Measurements from ENCODE around the gene FILIP1L.

The FILIP1L gene

DNA sequence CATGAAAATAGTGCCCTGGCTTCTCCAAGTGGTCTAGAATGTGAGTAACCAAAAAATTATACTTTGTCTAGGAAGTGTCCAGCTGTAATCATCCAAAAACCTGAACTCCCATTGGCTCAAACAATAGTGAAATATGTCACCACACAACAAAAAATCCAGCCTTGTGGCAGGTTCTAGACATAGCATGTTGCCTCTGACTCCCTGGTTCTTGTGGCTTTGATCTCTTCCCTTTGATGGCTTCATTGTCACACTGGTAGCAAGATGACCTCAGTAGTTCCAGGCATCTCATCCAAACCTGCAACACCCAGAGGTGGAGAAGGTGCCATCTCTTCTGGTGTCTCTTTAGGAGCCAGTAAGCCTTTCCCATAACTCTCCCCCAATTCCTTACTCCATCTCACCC lies 222.0 kb downstream of the FILIP1L start:
- no peak for DNase-seq (ENCODE audit: low read depth, low spot score)

GRCh38 chr3:99891610-99892285 lies 222.6 kb downstream of the FILIP1L start:
- DNase-seq (ENCODE audit: low read depth, low spot score) = no peak

- DNase-seq (ENCODE audit: low read depth, low spot score) = no peak
These were observed 228.4 kb downstream of the FILIP1L start for GRCh38 chr3:99885851-99886250.

DNA sequence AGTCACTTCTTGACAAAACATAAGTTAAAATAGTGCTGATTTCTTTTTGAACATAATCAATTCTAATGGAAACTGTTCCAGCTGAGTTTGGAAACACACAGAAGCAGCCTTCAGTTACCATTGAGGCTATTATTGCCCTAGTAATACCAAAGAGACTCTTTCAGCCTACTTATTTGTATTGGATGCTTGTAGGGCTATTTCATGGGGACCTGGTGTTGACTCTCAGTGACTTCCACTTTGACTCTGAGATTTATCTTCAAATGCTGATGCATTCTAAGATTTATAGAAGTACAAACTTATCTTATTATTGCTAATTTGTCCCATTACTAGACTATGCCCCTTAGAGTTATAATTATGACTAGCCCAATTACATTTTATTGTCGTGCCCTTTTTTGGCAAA lies 229.2 kb downstream of the FILIP1L start:
- no peak for DNase-seq (ENCODE audit: low read depth, low spot score)

DNA sequence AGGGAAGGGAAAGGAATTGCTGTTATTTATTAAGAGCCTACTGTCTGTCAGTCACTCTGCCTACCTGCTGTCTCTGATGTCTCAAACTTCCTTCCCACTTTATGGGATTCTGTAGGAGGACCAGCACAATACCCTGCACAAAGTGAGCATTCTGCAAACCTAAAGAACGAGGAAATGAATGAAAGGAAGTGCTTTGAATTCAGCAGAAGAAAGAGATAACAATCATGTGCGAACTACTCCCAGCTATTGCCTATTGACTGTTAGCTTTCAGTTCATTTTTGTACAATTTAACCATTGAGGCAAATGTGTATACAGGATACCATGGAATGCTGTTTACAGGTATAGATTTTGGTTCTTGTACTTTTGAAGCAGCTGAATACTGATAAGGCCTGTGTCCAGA lies 229.8 kb downstream of the FILIP1L start:
- DNase-seq (ENCODE audit: low read depth, low spot score) = no peak

DNA sequence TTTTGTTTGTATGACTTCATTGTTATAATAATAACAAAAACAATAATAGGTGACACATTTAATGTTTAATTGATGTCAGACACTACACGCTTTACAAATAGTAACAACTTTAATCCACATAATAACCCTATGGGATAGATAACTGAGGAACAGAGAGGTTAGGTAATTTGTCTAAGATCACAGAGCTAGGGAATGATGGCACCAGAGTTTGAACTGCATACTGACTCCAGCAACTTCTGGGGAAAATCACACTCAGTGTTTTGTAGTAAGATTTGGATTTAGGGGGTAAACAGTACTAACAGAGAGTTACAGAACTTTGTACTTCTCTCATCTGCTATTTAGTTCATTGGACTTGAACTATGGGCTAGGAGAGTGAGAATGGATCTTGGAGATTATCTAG lies 230.6 kb downstream of the FILIP1L start:
- no peak for DNase-seq (ENCODE audit: low read depth, low spot score)

GRCh38 chr3:99883138-99883461 lies 231.2 kb downstream of the FILIP1L start:
- no peak for DNase-seq (ENCODE audit: low read depth, low spot score)

DNA sequence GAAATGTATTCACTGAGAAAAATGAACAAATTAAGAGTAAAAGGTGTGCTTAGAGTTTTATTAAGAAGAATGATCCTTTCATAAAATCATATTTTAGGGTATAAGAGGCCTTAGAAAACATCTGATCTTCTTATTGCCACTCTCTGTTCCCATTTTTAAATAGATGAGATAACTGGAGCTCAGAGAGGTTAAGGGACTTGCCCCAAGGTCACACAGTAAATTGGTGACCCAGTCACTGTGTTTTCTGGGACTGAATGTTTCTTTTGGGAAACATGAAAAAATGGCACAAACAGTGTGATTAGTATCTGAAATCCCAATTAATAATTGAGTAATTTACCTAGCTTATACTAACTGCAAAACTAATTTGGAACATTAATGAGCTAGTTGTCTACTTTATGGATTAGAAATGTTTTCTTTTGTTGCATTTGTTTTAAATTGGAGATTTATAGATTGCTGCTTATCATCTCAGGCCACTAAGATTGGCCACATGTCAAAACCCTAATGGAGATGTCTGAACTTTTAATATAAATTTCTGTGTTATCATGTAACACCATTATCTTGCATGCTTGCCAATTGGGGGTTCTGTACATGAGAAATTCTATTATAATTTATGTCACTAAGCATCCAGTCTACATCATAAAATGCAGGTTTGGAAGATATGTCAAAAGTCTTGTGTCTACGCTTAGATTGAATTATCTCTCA lies 231.7 kb downstream of the FILIP1L start:
- DNase-seq (ENCODE audit: low read depth, low spot score) = no peak

GRCh38 chr3:99881121-99881524 lies 233.2 kb downstream of the FILIP1L start:
- no peak for DNase-seq (ENCODE audit: low read depth, low spot score)

GRCh38 chr3:99879275-99879674 lies 235.0 kb downstream of the FILIP1L start:
- no peak for DNase-seq (ENCODE audit: low read depth, low spot score)

- no peak for DNase-seq (ENCODE audit: low read depth, low spot score)
These were observed 236.3 kb downstream of the FILIP1L start for GRCh38 chr3:99878005-99878404.

DNA sequence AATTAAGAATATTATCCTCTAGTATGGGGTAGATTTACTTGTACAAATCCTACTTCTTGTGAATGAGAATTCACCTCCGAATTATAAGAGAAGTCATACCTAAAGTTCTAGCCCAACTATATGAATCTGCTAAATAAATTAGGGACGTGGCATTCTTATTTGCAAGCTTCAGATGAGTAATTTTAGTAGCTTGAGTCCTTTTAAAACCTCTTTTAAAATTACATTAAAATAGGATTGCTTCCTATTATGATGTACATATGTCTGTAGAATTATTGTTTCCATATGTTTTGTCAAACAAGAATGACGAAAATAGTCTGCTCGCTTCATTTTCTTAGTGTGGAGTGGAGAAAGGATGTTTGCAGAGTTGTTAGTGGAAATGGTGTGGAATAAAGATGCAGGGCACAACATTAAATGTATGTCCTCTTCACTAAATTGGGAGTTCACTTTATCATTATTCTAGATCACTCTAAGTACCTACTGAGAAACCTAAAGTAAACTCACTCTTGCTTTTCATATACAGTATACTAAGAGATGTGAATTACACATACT lies 237.2 kb downstream of the FILIP1L start:
- DNase-seq (ENCODE audit: low read depth, low spot score) = no peak

GRCh38 chr3:99875929-99876841 lies 238.1 kb downstream of the FILIP1L start:
- no peak for DNase-seq (ENCODE audit: low read depth, low spot score)

DNA sequence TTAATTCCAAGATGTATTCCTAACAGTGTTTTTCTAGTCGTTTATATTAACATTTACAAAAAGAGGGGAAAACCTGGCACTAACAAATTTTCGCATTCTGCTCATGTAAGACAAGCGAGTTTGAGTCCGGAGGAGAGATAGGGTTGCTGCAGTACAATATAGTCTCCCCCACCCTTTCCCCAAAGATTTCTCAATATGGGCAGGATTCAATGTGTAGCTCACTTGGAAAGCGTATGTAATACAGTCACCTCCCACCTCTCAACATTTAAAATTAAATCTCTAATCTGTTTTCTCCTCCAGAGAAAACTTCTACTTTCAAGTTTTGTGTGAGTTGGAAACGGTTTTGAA lies 238.7 kb downstream of the FILIP1L start:
- no peak for DNase-seq (ENCODE audit: low read depth, low spot score)

- DNase-seq (ENCODE audit: low read depth, low spot score) = no peak
These were observed 239.9 kb downstream of the FILIP1L start for GRCh38 chr3:99874237-99875002.

- no peak for DNase-seq (ENCODE audit: low read depth, low spot score)
These were observed 240.8 kb downstream of the FILIP1L start for GRCh38 chr3:99873269-99874102.

DNA sequence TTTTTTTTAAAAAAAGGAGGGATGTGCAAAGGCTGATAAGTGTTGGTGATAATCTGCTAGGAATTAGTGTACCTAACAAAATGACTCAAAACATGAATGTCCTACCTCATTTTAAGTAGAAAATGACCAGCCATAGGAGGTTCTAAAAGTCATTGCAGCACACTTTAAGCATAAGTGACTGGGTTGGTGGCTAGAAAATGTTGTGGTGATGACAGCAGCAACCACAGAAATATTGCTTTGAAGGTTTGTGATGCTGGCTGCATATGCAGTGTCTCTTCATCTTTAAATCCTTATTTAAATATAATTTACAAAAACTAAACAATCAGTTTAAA lies 241.4 kb downstream of the FILIP1L start:
- DNase-seq (ENCODE audit: low read depth, low spot score) = no peak

DNA sequence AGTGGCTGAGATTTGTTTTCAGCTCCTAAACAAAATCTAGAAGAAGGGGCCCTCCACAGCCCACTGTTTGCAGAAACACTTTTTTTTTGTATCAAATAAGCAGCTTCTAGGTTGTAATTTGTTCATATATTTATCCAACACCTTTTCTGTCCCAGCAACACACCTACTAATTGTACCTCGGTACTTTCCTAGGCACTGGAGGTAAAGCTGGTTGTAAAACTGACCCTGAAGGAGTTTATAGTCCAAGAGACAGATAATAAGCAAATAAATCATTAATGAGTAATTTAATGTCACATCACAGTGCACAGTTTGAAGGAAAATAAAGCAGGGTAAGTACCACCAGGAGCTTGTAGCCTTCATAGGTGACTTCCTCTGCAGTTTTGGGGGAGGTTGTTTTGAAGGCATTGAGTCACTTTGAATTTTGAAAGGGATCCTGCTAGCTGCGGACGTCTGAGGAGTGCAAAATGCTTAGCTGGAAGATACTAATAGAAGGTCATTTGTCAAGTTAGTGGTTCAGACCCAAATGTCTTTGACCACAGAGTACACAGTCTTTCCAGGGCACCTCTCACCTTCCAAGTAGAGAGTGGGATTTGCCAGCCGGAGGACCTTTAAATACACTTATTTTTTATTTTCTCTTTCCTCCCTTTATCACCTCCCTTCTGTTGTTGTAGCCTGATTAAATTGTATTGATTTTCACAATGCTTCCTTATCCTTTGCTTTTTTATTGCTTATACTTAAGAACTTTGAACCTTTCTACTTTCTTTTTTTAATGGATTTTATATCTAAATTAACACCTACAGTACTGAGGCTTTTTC lies 242.9 kb downstream of the FILIP1L start:
- DNase-seq (ENCODE audit: low read depth, low spot score) = no peak

GRCh38 chr3:99870712-99871111 lies 243.6 kb downstream of the FILIP1L start:
- DNase-seq (ENCODE audit: low read depth, low spot score) = no peak

DNA sequence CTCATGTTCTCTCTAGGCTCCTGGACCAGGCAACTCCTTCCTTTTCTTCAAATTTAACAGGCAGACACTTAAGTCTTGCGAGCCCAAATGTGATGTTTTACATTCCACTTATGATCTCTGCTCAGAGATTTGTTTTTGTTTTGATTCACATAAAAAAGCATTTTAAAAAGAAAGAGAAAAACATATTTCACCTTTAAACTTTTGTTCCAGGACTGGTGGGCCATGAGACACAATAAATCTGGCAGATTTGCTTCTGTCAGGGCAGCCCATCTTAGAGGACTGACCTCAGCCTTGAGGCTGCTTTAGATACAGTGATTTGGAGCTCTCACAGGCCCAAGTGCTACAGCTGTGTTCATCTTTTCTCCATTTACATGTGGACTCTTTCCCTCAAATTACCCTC lies 244.7 kb downstream of the FILIP1L start:
- peak; percentile 52 for DNase-seq (ENCODE audit: low read depth, low spot score)
